DMS79 (cell line): ENCODE measurements around the gene RBM28.

Experiments
- DNase-seq: peaks from one replicate; lab custom pipeline; 2025; lab: John Stamatoyannopoulos, UW

The RBM28 gene, protein sequence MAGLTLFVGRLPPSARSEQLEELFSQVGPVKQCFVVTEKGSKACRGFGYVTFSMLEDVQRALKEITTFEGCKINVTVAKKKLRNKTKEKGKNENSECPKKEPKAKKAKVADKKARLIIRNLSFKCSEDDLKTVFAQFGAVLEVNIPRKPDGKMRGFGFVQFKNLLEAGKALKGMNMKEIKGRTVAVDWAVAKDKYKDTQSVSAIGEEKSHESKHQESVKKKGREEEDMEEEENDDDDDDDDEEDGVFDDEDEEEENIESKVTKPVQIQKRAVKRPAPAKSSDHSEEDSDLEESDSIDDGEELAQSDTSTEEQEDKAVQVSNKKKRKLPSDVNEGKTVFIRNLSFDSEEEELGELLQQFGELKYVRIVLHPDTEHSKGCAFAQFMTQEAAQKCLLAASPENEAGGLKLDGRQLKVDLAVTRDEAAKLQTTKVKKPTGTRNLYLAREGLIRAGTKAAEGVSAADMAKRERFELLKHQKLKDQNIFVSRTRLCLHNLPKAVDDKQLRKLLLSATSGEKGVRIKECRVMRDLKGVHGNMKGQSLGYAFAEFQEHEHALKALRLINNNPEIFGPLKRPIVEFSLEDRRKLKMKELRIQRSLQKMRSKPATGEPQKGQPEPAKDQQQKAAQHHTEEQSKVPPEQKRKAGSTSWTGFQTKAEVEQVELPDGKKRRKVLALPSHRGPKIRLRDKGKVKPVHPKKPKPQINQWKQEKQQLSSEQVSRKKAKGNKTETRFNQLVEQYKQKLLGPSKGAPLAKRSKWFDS

GRCh38 chr7:128343554-128344430 lies at the start of gene RBM28:
TSS of gene RBM28 (minus strand) at chr7:128343908. CDS start at chr7:128343793, 115 bp downstream.
- peak; percentile 71 for DNase-seq

GRCh38 chr7:128392446-128393327 lies 49.0 kb upstream of the RBM28 start:
- DNase-seq: no peak

DNA sequence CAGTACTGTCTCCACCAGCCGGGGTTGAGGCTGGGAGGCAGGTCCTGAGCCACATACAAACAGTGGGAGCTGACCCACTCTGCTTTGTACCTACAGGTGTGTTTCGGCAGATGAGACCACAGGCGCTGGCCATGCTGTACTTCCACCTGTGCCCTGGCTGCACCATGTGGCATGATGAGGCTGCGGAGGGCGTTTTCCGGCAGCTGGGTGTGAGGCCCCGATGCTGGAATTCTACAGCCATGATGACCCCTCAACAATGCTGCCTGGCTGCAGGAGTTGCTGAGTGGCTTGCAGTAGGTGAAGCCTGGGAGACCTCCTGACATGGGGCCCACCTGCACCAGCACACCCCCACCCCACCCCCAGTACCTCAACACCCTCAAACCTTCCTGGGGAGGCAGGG lies 48.1 kb upstream of the RBM28 start:
- DNase-seq: no peak

GRCh38 chr7:128390871-128391565 lies 47.3 kb upstream of the RBM28 start:
- DNase-seq: no peak

- no peak for DNase-seq
Measured at GRCh38 chr7:128389618-128390329, 46.1 kb upstream of the RBM28 start.

DNA sequence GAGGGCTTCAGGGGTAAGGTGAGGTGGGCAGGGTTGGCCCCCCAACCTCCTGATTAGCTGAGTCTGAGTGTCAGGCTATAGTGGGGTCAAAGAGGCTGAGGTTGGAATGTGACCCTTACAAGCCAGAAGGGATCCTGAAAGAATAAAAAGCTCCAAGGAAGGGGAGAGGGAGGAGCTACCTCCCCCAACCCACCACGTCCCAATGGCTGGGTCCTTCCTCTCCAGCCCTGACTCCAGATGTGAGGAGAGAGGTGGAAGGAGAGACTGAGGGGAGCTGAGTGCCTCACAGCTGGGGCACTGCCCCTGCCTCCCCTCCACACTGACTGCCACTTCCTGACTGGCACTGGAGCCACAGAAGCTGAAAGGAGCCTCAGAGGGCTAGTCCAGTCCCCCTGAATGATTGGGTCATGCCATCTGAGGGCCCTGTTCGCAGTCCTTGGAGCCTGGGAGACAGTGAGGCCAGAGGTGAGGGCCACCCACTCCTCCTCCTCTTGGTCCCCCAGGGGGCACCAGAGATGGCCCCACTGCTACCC lies 45.4 kb upstream of the RBM28 start:
- no peak for DNase-seq

- DNase-seq: no peak
Measured at GRCh38 chr7:128388145-128388485, 44.4 kb upstream of the RBM28 start.

DNA sequence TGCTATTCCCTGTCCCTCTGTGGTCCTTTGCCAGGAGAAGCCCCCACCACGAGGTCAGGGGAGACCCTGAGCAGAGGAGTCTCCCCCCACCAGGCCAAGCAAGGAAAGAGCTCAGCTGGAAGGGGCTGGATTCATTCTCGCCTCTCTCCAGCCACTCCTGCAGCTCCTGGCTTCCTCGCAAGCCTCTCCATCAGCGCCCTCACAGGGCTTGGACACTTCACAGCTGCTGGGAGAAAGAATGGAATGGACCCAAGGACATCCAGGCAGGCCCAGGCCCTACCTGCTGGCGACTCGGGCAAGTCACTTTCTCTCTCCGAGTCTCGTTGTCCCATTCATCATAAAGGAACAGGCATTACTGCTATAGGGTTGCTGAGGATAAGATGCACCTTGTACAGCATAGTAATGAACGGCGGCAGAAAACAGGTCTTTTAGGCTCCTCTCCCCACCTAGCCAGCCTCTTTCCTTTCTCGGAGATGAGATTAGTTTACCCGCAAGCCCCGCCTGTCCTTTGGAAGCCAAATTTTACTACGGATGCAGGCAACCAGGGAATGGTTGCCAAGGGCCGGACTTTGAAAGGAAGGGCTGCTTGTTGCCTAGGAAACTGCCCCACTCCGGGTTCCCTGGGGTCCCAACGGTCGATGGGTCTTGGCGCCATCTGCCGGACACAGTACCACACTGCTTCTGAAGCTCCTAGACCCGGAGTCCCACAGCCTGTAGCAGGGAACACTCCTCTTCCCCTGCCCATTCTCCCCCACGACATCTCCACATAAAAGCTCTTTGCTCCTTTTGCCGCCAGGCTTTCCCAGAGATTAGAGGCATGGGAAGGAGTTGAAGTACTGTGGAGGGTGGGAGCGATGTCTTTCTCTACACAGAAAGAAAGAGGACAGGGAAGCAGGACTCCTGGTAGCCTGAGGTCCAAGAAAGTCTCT lies 43.8 kb upstream of the RBM28 start:
- DNase-seq: peak; percentile 85

DNA sequence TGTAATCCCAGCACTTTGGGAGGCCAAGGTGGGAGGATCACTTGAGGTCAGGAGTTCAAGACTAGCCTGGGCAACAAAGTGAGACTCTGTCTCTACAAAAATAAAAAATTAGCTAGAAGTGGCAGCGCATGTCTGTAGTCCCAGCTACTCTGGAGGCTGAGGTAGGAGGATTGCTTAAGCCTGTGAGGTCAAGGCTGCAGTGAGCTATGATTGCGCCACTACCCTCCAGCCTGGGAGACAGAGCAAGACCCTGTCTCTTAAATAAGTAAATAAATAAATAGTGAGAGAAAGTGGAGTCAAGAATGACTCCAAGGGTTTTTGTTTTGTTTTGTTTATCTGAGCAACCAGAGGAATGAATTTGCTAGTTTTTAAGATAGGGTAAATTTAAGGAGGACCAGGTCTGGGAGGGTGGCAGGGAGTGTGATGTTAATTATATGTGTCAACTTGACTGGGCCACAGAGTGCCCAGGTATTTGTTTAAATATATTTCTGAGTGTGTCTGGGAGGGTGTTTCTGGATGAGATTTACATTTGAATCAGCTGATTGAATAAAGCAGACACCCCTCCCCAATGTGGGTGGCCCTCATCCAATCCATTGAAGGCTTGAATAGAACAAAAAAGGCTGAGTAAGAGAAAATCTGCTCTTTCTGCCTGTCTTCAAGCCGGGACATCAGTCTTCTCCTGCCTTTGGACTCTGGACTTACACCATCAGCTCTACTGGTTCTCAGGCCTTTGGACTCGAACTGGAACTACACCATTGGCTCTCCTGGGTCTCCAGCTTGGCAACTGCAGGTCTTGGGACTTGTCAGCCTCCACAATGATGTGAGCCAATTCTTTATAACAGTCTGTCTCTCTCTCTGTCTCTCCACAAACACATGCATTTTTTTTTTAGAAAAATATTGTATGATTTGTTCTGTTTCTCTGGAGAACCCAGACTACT lies 42.5 kb upstream of the RBM28 start:
- DNase-seq: no peak

GRCh38 chr7:128384726-128385125 lies 41.0 kb upstream of the RBM28 start:
- no peak for DNase-seq

- DNase-seq: no peak
Measured at GRCh38 chr7:128383776-128384175, 40.1 kb upstream of the RBM28 start.

DNA sequence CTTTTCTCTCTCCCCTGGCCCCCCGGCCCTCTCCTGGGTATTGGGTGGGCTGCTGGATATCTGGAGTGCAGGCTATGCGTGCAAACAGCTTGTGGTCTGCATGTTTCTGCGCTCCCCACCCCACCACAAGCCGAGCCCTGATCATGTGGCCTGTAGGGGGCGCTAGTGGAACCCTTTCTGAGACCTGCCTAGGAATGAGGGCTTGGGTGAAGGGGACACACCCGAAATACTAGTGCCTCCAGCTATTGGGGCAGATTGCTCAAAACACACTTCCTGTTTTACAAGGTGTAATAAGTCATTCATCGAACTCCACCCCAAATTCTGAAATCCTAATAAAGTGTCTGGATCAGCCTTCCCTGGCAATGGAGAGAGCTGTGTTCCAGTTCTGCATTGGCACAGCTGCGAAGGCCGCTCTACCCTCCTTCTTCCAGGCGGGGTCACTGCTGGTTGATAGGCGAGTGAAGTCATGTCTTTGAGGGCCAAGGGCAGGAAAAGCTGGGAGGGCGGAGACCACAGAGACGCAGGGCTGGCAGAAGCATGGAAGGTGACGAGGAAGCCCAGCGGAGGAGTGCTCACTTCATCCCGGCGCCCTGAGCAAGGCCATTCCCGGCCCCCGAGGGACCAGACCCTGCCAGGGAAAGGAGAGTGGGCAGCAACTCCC lies 37.6 kb upstream of the RBM28 start:
- no peak for DNase-seq

DNA sequence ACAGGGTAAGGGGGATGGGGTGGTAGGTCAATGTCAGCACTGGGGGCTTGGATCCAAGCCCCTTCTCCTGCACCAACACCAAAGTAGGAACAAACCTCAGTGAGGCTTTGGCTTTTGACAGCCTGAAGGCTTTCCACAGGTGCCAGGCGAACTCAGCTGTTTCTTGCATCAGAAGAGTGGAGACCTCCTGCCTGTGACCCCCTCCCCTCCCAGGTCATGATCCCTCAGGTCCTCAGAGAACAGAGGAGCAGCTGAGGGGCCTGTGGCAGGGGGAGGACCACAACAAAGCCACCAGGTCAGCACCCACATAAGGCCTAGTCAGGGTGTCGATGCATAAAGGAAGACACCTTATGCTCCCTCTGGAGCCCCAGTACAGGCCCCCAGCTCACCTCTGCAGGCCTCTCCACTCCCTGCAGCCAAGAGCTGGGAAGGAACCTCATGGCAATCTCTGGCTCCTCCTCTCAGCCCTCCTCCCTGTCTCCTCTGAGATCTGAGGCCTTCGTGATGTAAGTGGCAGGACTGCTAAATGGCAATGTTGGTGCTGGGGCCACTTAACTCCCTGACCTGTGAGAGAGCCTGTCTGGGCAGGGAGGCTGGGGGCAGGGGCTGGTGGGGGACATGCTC lies 36.9 kb upstream of the RBM28 start:
- DNase-seq: no peak

DNA sequence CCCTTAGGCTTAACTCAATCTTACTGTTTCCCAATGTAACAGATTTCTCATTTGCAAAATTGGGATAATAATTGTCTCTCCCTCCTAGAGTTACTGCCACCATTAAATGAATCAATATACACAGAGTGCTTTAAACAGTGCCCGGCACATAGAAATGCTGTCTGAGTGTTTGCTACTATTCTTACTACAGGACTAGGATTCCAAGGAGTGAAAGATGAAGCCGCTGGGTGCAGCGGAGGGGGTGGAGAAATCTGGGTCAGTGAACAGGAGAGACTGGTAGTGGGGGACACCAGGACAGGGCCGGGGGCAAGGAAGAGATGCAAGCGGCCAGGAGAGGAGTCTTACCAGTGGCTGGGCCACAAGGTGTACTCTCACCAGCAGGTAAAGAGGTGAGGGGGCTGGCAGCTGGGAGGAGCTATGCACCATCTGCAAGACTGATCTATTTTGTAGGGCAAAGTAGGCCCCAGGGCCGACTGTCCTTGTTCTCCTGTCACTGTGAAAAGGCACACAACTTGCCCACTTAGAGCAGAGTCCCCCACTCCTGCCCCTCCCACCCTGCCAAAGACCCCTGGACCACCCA lies 36.3 kb upstream of the RBM28 start:
- DNase-seq: no peak

GRCh38 chr7:128378637-128379036 lies 34.9 kb upstream of the RBM28 start:
- no peak for DNase-seq

DNA sequence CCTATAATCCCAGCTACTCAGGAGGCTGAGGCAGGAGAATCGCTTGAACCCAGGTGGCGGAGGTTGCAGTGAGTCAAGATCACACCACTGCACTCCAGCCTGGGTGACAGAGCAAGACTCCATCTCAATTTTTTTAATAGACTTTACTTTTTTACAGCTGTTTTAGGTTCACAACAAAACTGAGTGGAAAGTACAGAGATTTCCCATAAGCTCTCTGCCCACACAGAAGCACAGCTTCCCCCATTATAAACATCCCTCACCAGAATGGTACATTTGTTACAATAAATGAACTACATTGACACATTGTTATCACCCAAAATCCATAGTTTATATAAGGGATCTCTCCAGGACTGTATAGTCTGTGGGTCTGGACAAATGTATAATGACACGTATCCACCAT lies 32.4 kb upstream of the RBM28 start:
- no peak for DNase-seq
